ENCODE data around the gene PRIM2.
"Not testable (repeated sequence)": the region's sequence is repeated elsewhere in the genome, so short reads cannot be mapped to it uniquely, and the experiment has no call there.

PRIM2 gene

GRCh38 chr6:57358319-57358718 lies 40.9 kb downstream of the PRIM2 start:
- H3K27me3 ChIP-seq (ENCODE audit: low read depth); H3K9me3 ChIP-seq; H3K4me3 ChIP-seq; DNase-seq (ENCODE audit: low spot score in 2 of 2); in situ Hi-C loops (cut with MboI; ENCODE audit: low sequenced_read_pairs); H3K4me1 ChIP-seq; H3K36me3 ChIP-seq (replicated peaks): not testable (repeated sequence)

DNA sequence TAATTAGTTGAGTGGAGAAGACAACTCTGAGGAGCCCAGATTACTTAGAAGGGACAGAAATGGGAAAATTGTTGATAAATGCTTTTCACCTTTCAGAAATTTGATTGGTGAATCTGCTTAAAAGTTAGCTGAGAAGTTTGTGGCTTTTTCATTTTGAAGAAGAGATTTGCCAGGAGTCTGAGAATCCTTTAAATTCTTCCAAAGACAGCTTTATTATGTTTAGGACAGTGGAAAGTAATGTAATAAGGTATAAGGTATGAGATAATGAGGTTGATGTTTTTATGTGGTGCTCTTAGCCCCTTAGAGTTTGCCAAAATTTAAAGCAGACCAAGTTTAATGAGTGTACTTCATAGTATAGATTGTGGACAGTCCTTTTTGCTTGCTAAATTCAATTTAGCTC lies 42.3 kb downstream of the PRIM2 start:
- not testable (repeated sequence) for H3K36me3 ChIP-seq (replicated peaks)

GRCh38 chr6:57362340-57362739 lies 44.9 kb downstream of the PRIM2 start:
- H3K4me1 ChIP-seq; in situ Hi-C loops (cut with MboI; ENCODE audit: low sequenced_read_pairs); H3K36me3 ChIP-seq (replicated peaks); H3K27me3 ChIP-seq (ENCODE audit: low read depth); H3K4me3 ChIP-seq; H3K9me3 ChIP-seq; DNase-seq (ENCODE audit: low spot score in 2 of 2): not testable (repeated sequence)

More for the DNA sequence above, 42.3 kb downstream of the PRIM2 start:
- H3K27me3 ChIP-seq (ENCODE audit: low read depth); H3K4me1 ChIP-seq; H3K9me3 ChIP-seq; H3K4me3 ChIP-seq; in situ Hi-C loops (cut with MboI; ENCODE audit: low sequenced_read_pairs); DNase-seq (ENCODE audit: low spot score in 2 of 2): not testable (repeated sequence)

- H3K4me1 ChIP-seq; H3K4me3 ChIP-seq; in situ Hi-C loops (cut with MboI; ENCODE audit: low sequenced_read_pairs); DNase-seq (ENCODE audit: low spot score in 2 of 2); H3K27me3 ChIP-seq (ENCODE audit: low read depth); H3K36me3 ChIP-seq (replicated peaks); H3K9me3 ChIP-seq: not testable (repeated sequence)
Measured at GRCh38 chr6:57365076-57365583, 47.7 kb downstream of the PRIM2 start.

GRCh38 chr6:57368965-57369731 lies 51.7 kb downstream of the PRIM2 start:
- H3K9me3 ChIP-seq; DNase-seq (ENCODE audit: low spot score in 2 of 2); in situ Hi-C loops (cut with MboI; ENCODE audit: low sequenced_read_pairs); H3K27me3 ChIP-seq (ENCODE audit: low read depth); H3K4me1 ChIP-seq; H3K36me3 ChIP-seq (replicated peaks); H3K4me3 ChIP-seq: not testable (repeated sequence)

DNA sequence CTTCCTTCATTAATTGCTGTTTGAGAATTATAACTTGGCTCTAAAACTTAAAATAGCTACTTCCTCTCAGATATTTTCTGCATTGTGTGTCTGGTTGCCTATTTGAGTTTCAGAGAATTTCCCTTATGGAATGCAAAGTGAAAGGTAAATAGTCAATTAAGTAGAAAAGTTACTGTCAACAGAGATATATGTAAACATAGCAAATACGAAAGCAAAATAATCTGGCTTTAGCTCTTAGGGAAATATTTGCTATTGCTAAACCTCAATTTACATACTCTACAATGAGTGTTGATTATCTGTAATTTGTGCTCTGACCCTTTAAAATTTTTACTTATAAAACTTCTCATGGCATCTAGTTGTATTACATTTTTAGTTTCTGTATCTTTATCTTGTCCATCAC lies 54.3 kb downstream of the PRIM2 start:
- DNase-seq (ENCODE audit: low spot score in 2 of 2); H3K4me3 ChIP-seq; H3K27me3 ChIP-seq (ENCODE audit: low read depth); H3K36me3 ChIP-seq (replicated peaks); H3K4me1 ChIP-seq; in situ Hi-C loops (cut with MboI; ENCODE audit: low sequenced_read_pairs); H3K9me3 ChIP-seq: not testable (repeated sequence)

DNA sequence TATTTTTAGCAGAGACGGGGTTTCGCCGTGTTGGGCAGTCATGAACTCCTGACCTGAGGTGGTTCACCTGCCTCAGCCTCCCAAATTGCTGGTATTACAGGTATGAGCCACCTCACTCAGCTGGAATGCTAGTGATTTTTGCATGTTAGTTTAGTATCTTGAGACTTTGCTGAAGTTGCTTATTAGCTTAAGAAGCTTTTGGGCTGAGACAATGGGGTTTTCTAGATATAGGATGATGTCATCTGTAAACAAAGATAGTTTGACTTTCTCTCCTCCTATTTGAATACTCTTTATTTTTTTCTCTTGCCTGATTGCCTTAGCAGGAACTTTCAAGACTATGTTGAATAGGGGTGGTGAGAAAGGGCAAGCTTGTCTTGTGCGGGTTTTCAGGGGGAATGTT lies 57.3 kb downstream of the PRIM2 start:
- DNase-seq (ENCODE audit: low spot score in 2 of 2); H3K36me3 ChIP-seq (replicated peaks); H3K27me3 ChIP-seq (ENCODE audit: low read depth); in situ Hi-C loops (cut with MboI; ENCODE audit: low sequenced_read_pairs); H3K9me3 ChIP-seq; H3K4me3 ChIP-seq; H3K4me1 ChIP-seq: not testable (repeated sequence)

DNA sequence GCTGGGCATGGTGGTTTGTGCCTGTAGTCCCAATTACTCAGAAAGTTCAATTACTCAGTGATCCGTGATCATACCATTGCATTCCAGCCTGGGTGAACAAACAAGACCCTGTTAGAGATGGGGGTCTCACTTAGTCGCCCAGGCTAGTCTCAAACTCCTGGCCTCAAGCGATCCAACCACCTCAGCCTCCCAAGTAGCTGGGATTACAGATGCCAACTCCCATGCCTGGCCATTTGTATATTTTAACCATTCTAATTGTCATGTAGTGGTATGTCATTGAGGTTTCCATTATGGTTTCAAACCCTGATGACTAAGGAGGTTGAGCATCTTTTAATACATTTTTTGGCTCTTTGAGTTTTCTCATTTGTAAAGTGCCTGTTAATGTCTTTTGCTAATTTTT lies 58.7 kb downstream of the PRIM2 start:
- H3K4me1 ChIP-seq; H3K4me3 ChIP-seq; H3K27me3 ChIP-seq (ENCODE audit: low read depth); H3K9me3 ChIP-seq; H3K36me3 ChIP-seq (replicated peaks); in situ Hi-C loops (cut with MboI; ENCODE audit: low sequenced_read_pairs); DNase-seq (ENCODE audit: low spot score in 2 of 2): not testable (repeated sequence)

GRCh38 chr6:57389038-57389592 lies 71.7 kb downstream of the PRIM2 start:
- H3K9me3 ChIP-seq; H3K27me3 ChIP-seq (ENCODE audit: low read depth); DNase-seq (ENCODE audit: low spot score in 2 of 2); in situ Hi-C loops (cut with MboI; ENCODE audit: low sequenced_read_pairs); H3K4me3 ChIP-seq; H3K36me3 ChIP-seq (replicated peaks); H3K4me1 ChIP-seq: not testable (repeated sequence)

GRCh38 chr6:57390818-57391217 lies 73.4 kb downstream of the PRIM2 start:
- H3K27me3 ChIP-seq (ENCODE audit: low read depth); H3K36me3 ChIP-seq (replicated peaks); in situ Hi-C loops (cut with MboI; ENCODE audit: low sequenced_read_pairs); H3K4me1 ChIP-seq; H3K4me3 ChIP-seq; H3K9me3 ChIP-seq; DNase-seq (ENCODE audit: low spot score in 2 of 2): not testable (repeated sequence)

DNA sequence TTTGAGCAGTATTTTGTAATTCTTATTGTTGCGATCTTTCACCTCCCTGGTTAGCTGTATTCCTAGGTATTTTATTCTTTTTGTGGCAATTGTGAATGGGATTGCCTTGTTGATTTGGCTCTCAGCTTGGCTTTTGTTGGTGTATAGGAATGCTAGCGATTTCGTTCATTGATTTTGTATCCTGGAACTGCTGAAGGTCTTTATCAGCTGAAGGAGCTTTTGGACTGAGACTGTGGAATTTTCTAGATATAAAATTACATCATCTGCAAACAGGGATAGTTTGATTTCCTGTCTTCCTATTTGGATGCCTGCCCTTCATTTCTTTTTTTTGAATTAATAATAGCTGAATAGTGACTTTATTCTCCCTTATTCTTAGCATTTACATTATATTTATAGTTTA lies 74.6 kb downstream of the PRIM2 start:
- H3K4me3 ChIP-seq; H3K27me3 ChIP-seq (ENCODE audit: low read depth); H3K9me3 ChIP-seq; H3K36me3 ChIP-seq (replicated peaks); DNase-seq (ENCODE audit: low spot score in 2 of 2); in situ Hi-C loops (cut with MboI; ENCODE audit: low sequenced_read_pairs); H3K4me1 ChIP-seq: not testable (repeated sequence)

- H3K9me3 ChIP-seq; H3K27me3 ChIP-seq (ENCODE audit: low read depth); H3K4me3 ChIP-seq; DNase-seq (ENCODE audit: low spot score in 2 of 2); H3K36me3 ChIP-seq (replicated peaks); in situ Hi-C loops (cut with MboI; ENCODE audit: low sequenced_read_pairs): not testable (repeated sequence)
- H3K4me1 ChIP-seq = peaks cover 25% of the 10 kb centered on the region
Measured at GRCh38 chr6:57419341-57419740, 101.9 kb downstream of the PRIM2 start.

DNA sequence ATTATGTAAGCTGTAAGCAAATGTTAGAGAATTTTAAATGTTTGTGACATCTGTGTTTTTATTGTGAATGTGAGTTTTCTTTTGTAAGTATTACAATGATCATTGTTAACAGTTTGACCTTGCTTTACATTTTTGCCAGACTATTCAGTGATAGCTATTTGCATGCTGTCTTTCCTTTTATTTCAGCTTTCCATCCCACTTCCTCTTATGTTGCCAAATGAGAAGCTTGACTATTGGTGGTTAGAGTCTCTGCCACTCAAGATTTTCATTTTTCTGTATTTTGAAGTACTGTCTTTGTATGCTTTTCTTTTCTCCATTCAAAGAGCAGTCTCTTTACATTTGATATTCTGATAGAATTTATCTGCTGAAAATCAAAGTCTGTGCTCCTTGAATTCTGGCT lies 104.1 kb downstream of the PRIM2 start:
- in situ Hi-C loops (cut with MboI; ENCODE audit: low sequenced_read_pairs) = no loop called here
- H3K9me3 ChIP-seq = no peaks in the 10 kb centered on the region
- DNase-seq (ENCODE audit: low spot score in 2 of 2) = peak in 1 of 2 experiments; percentile 42
- peaks cover 25% of the 10 kb centered on the region for H3K4me1 ChIP-seq
- H3K4me3 ChIP-seq = no peak overlapping the region
- no peaks in the 10 kb centered on the region for H3K36me3 ChIP-seq (replicated peaks)
- no peaks in the 10 kb centered on the region for H3K27me3 ChIP-seq (ENCODE audit: low read depth)

GRCh38 chr6:57423468-57423867 lies 106.0 kb downstream of the PRIM2 start:
- in situ Hi-C loops (cut with MboI; ENCODE audit: low sequenced_read_pairs) = no loop called here
- DNase-seq (ENCODE audit: low spot score in 2 of 2) = peak; percentile 62 to 89
- no peaks in the 10 kb centered on the region for H3K27me3 ChIP-seq (ENCODE audit: low read depth)
- H3K4me3 ChIP-seq = no peak overlapping the region
- H3K4me1 ChIP-seq = peaks cover 25% of the 10 kb centered on the region
- no peaks in the 10 kb centered on the region for H3K36me3 ChIP-seq (replicated peaks)
- no peaks in the 10 kb centered on the region for H3K9me3 ChIP-seq
